LNCAP (cell line): Measurements from ENCODE around the gene SORCS2.

Experiments used
- TF ChIP-seq, protein P1 (sequence below): fragments of 450-650 bp; IDR thresholded peaks from 2 replicates; pipeline ENCODE4 v1.5.1; 2017; ENCODE audit warnings: mild to moderate bottlenecking

Gene SORCS2

DNA sequence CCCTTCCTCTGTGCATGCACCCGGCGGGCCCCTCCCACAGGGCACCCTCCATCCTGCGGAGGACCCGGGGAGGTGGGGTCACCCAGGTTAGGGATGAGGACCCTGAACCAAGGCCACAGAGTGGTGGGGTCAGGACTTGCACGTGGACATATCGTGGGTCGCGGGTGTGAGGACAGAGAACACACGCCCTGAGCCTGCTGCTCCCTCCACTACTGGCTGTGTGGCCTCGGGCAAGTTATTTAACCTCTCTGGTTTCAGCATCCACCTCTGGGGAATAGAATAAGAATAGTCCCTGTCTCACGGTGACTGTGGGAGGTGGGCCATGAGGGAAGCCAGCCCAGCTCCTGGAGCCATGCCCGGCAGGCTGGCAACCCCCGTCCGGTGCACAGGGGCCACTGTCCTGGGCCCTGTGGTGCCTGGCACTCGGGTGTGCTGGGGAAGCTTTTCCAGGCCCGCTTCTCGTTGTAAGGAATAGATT is 237.3 kb downstream of the SORCS2 start:
- TF ChIP-seq, protein P1, sequence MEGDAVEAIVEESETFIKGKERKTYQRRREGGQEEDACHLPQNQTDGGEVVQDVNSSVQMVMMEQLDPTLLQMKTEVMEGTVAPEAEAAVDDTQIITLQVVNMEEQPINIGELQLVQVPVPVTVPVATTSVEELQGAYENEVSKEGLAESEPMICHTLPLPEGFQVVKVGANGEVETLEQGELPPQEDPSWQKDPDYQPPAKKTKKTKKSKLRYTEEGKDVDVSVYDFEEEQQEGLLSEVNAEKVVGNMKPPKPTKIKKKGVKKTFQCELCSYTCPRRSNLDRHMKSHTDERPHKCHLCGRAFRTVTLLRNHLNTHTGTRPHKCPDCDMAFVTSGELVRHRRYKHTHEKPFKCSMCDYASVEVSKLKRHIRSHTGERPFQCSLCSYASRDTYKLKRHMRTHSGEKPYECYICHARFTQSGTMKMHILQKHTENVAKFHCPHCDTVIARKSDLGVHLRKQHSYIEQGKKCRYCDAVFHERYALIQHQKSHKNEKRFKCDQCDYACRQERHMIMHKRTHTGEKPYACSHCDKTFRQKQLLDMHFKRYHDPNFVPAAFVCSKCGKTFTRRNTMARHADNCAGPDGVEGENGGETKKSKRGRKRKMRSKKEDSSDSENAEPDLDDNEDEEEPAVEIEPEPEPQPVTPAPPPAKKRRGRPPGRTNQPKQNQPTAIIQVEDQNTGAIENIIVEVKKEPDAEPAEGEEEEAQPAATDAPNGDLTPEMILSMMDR: no peak

DNA sequence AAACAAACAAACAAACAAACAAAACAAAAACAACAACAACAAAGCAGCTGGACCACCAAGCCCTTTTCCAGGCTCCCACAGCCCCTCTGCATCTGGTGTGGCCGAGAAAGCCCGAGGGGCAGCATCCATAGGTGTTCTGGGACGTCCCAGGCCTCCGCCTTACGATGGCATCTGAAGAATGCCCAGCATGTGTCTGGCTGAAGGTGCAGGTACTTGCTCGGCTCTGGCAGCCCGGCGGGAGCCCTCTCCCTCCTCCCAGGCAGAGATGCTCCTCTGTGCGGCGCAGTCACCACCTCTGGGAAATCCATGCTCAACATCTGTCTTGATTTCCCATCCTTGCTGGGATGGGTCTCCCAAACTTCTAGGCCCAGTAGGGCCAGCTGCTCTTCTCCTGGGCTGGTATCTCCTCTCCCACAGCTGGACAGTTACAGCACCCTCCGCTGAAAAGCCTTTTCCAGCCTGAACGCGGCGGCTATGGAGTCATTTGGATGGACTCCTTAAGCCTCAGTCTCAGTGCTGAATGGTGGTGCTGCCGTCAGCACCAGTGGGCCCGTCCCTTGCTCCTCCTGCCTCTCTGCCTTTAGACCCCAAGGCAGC is 238.1 kb downstream of the SORCS2 start:
- TF ChIP-seq, protein P1: no peak

DNA sequence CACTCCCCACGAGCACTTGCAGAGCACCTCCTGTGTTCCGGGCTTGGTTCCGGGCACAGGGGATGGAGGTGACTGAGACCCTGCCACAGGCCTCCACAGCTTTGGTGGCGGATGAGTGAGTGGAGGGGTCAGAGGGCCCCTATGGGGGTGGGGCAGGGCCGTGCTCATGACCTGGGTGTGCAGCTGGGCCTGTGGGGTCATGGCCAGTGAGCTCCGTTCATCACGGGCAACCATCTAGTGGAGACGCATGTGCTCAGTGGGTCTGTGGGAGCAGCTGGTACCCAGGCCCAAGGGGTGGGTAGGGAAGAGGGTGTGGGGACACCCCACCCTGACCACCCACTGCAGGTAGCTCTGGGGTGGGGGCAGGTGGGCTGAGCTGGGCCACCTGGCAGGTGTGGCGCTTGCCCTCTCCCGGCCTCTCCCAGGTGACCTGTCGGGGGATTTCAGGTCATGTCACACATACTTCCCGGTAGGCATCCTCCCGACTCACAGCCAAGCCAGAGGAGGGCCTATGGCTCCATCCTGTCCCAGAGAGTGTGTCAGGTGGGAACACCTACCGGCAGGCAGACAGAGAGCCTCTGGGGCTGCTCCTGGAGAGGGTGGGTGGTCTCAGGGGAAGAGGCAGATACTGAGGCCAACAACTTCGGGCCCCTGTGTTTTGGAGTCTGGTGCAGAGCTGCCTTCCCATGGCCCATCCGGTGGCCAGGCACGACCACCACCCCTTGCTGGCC is 238.8 kb downstream of the SORCS2 start:
- TF ChIP-seq, protein P1: no peak

DNA sequence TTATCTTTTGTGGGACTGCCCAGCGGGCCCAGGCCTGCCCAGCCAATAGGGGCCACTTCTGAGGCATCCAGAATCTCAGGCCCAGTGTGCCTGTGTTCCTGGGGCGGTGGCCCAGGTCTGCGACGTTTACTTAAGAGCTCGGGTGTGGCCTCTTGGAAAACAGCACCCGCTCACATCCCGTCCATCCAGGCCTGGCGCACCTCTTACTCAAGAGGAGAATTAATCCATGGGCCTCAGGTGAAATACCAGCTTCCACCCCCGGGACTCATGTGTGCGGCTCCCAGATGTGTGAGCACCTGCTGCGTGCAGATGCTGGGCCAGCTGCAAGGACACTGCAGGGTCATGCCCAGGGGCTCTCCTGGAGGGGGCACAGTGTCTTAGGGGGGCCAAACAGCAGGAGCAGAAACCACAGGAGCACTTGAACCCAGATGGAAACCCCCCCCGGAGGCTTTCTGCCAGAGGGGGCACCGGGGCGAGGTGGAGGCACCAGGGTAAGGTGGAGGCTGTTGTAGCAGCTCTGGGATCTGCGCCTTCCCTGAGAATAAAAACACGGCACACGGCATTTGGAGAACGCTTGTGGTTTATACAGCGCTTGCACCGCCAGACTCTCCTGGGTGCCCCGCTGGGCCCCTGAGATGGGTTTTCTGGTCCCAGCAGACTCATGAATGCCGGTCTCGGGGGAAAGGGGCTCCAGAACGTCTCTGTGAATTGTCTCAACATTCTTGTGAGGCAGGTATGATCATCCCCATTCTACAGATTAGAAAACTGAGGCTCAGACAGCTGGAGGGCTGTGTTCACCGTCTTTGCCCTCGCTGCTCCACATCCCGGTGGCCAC is 239.6 kb downstream of the SORCS2 start:
- TF ChIP-seq, protein P1: no peak

DNA sequence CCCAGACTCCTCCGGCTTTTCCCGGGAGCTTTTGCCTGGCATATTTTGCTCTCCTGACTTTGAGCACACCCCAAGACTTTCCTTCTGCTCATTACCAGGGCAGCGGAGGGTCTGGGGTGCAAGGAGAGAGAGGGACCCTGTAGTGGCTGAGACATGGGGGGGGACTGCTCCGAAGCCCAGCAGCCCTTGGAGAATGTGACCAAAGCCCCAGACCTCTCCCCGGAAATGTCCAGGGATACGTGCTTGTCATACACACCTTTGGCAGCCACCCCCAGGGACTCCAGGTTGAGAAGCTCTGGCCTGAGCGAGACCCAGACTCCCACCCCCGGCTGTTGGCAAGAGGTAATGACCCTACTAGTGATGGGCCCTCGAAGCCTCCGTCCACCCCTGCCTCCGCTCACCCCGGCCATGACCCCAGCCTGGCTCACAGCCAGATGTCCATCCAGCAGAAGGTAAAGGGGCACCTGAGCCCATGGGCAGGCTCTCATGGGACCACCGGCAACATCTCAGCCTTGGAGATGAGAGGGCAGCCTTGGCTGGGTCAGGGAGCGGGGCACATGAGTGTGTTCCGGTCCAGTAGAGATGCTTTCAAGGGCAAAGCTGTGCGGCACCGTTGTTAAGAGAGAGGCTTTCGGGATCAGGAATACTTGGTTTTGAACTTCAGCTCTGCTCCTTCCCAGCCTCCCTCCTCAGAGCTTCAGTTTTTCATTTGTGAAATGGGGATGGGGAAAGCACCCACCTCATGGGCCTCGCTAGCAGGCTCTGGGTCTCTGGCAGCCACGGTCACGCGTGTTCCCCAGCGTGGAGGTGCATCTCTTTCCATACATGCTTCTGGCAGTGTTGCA is 240.4 kb downstream of the SORCS2 start:
- TF ChIP-seq, protein P1: no peak

DNA sequence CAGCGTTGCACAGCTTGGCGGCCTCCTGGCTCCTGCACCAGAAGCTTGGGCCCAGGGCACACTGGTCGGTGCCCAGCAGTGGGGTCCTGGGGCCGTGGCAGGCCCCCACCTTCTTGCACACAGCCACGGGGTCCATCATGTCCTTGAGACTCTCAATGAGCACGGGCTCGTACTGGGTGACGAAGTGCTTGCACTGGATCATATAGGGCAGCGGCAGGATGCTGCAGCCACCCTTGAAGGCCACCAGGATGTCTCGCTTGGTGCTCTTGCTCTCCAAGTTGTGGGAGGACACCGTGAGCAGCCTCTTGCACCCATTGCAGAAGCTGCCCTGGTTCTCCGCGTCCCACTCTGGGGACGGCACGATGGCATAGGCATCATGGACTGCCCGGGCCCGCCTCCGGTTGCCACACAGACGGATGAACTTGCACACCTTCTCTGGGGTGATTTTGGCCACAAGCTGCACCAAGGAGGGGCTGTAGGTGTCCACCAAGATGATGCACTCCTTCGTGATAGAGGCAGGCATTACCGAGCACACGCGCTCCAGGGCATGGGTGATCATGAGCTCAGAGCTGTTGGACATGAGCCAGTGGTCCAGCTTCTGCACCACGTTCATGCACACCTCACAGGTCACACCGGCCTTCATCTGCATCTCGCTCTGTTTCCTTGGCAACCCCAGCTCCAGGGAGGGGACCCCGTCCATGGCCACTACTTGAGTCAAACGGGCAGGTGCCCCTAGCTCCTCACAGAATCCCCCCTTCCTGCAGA is 241.2 kb downstream of the SORCS2 start:
- TF ChIP-seq, protein P1: no peak
